OCI-LY3 (cell line): ENCODE results near the gene ARFGAP3.

ENCODE experiments used
- EZH2phosphoT487 ChIP-seq: fragments of 200-600 bp; shearing (Covaris generic); IDR thresholded peaks from 2 replicates; pipeline ENCODE4 v1.6.1; 2018; ENCODE audit warnings: antibody characterized with exemption, mixed run types, low read depth
- TF ChIP-seq, protein P1 (sequence below): fragments of 200-600, 300-600 bp; sonication (generic); IDR thresholded peaks from 2 replicates; pipeline ENCODE4 v1.5.1; 2014; ENCODE audit warnings: antibody characterized with exemption, low read length, low read depth

DNA sequence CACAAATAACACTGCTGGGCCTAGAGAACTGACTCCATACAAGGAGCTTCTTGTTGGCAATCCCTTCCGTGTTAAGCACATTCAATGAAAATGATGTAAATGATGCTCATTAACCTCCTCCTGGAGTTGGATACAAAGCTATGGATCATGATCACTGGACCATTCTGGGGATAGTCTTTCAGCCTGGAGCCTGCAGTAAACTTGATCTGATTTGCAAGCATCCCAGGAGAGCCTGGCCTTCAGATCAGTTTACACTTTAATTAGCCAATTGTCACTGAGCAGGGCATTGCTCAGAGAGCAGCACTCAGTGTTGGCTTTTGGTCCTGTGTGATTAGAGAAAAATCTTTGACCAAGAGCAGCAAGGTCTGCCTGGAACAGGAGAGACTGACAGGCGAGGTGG lies 45.6 kb downstream of the ARFGAP3 start:
- TF ChIP-seq, protein P1, sequence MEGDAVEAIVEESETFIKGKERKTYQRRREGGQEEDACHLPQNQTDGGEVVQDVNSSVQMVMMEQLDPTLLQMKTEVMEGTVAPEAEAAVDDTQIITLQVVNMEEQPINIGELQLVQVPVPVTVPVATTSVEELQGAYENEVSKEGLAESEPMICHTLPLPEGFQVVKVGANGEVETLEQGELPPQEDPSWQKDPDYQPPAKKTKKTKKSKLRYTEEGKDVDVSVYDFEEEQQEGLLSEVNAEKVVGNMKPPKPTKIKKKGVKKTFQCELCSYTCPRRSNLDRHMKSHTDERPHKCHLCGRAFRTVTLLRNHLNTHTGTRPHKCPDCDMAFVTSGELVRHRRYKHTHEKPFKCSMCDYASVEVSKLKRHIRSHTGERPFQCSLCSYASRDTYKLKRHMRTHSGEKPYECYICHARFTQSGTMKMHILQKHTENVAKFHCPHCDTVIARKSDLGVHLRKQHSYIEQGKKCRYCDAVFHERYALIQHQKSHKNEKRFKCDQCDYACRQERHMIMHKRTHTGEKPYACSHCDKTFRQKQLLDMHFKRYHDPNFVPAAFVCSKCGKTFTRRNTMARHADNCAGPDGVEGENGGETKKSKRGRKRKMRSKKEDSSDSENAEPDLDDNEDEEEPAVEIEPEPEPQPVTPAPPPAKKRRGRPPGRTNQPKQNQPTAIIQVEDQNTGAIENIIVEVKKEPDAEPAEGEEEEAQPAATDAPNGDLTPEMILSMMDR = no peak
- TF ChIP-seq EZH2phosphoT487 = no peak
